Ascending aorta (tissue), 2 donors: Measurements from ENCODE around the gene MCTP1. TPM values are rescaled to one million over a fixed set of nuclear protein-coding genes. Genes with fewer than 3 reads are reported as not detected.

Experiments
- DNase-seq, 2 donors: peaks; one replicate each; pipeline ENCODE4 v3.0.0-alpha.2; 2019; ENCODE audit warnings: low spot score in 2 of 2
- H3K27ac ChIP-seq, 2 donors: fragments of 200-600 bp; sonication (generic); one replicate each; pipeline ENCODE4 v1.5.1; 2016 to 2017; ENCODE audit warnings: mild to moderate bottlenecking in 1 of 2
- H3K27me3 ChIP-seq: fragments of 200-600 bp; sonication (generic); one replicate; pipeline ENCODE4 v1.5.1; 2017
- H3K36me3 ChIP-seq, 2 donors: fragments of 200-600 bp; sonication (generic); one replicate each; pipeline ENCODE4 v1.5.1; 2016
- H3K4me1 ChIP-seq, 2 donors: fragments of 200-600 bp; sonication (generic); one replicate each; pipeline ENCODE4 v1.5.1; 2016 to 2017; ENCODE audit warnings: mild to moderate bottlenecking in 1 of 2
- H3K4me3 ChIP-seq, 2 donors: fragments of 200-600 bp; sonication (generic); one replicate each; pipeline ENCODE4 v1.5.1; 2016 to 2017; ENCODE audit warnings: mild to moderate bottlenecking in 1 of 2
- H3K9me3 ChIP-seq, 2 donors: fragments of 200-600 bp; sonication (generic); one replicate each; pipeline ENCODE4 v1.5.1; 2016
- intact Hi-C: fragments of 100-400 bp; cut with DNase I; formaldehyde crosslinking; loops from one replicate; pipeline ENCODE4 v1.15.1; 2023
- total RNA-seq: library from RNA; depleted of rRNA; stranded (reverse); fragments of >200 nt; gene quantifications from one replicate; pipeline ENCODE4 v1.1.0, GENCODE V29; 2016
- TF ChIP-seq, protein P1 (sequence below), 3 experiments: fragments of 200-600 bp in 2 of 3; fragments of 450-650 bp in 1 of 3; sonication (generic) in 2 of 3; IDR thresholded peaks; one replicate each; pipeline ENCODE4 v1.5.1; 2016 to 2019; ENCODE audit warnings: antibody characterized with exemption in 3 of 3, mild to moderate bottlenecking in 1 of 3, moderate library complexity in 1 of 3

Gene MCTP1
- total RNA-seq, 1 donor from 2014 or later = 112 TPM

DNA sequence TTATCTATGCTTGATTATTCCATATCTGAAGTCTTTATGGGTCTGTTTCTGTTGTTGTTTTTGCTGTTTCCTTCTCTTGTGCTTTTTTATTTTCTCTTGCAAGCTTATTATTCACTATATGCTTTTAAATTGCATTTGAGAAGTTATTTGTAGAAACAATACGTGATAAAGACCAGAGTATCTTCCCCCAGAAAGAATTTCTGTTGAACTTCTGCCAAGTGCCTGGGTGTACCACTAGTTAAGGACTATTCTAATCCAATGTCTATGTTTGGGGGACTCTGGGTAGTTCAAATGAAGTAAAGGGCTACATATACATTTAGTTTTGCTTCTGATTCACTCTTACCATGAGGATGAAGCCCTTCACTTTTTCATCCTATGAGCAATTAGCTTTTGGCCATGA, 612.1 kb downstream of the MCTP1 start:
- Histone ChIP-seq H3K4me1 (no peaks in the 10 kb centered on the region), H3K4me3 (no peak overlapping the region), H3K27ac (no peak overlapping the region), H3K27me3 (no peaks in the 10 kb centered on the region), H3K9me3 (no peaks in the 10 kb centered on the region), H3K36me3 (no peaks in the 10 kb centered on the region)
- DNase-seq = no peak
- intact Hi-C loops = no loop called here
- TF ChIP-seq, protein P1, sequence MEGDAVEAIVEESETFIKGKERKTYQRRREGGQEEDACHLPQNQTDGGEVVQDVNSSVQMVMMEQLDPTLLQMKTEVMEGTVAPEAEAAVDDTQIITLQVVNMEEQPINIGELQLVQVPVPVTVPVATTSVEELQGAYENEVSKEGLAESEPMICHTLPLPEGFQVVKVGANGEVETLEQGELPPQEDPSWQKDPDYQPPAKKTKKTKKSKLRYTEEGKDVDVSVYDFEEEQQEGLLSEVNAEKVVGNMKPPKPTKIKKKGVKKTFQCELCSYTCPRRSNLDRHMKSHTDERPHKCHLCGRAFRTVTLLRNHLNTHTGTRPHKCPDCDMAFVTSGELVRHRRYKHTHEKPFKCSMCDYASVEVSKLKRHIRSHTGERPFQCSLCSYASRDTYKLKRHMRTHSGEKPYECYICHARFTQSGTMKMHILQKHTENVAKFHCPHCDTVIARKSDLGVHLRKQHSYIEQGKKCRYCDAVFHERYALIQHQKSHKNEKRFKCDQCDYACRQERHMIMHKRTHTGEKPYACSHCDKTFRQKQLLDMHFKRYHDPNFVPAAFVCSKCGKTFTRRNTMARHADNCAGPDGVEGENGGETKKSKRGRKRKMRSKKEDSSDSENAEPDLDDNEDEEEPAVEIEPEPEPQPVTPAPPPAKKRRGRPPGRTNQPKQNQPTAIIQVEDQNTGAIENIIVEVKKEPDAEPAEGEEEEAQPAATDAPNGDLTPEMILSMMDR (IDR thresholded peaks at IDR 0.05) = no peak

DNA sequence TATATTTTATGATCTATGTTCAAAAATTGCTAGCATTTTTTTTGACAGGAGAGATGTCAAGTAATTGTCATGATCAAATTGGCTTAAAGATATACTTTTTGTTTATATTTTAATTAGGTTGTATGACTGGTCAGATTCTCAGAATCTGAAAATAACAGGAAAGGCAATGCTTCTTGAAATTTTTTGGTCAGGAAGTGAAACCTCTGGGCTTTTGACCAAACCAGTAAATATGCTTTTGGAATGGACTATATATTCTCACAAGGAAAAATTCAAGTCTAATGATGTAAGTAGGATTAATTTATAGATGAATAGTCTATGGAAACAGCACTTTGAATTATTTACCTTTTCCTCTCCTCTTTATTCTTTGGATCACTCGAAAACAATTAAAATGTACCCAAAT, 614.2 kb downstream of the MCTP1 start:
- Histone ChIP-seq H3K36me3 (no peaks in the 10 kb centered on the region), H3K27ac (no peak overlapping the region), H3K27me3 (no peaks in the 10 kb centered on the region), H3K4me1 (no peaks in the 10 kb centered on the region), H3K9me3 (no peaks in the 10 kb centered on the region), H3K4me3 (no peak overlapping the region)
- DNase-seq = no peak
- intact Hi-C loops = no loop called here
- TF ChIP-seq, protein P1 (IDR thresholded peaks at IDR 0.05) = no peak

DNA sequence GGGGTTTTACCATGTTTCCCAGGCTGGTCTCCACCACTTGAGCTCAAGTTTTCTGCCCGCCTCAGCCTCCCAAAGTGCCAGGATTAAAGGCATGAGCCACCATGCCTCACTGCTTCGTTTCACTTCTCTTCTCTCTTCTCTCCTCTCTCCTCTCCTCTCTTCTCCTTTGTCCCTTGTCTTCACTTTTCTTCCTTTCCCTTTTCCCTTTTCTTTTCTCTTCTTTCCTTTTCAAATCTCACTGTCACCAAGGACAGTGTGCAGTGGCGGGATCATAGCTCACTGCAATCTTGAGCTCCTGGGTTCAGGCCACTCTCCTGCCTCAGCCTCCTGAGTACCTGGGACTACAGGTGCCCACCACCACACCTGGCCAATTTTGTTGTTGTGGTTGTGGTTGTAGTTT, 617.0 kb downstream of the MCTP1 start:
- H3K9me3 ChIP-seq = no peaks in the 10 kb centered on the region
- no peaks in the 10 kb centered on the region for H3K36me3 ChIP-seq
- H3K27me3 ChIP-seq = no peaks in the 10 kb centered on the region
- H3K4me3 ChIP-seq = no peak overlapping the region
- H3K27ac ChIP-seq = no peak overlapping the region
- H3K4me1 ChIP-seq = no peaks in the 10 kb centered on the region
- intact Hi-C loops = no loop called here
- TF ChIP-seq, protein P1 (IDR thresholded peaks at IDR 0.05) = no peak
- DNase-seq = no peak

DNA sequence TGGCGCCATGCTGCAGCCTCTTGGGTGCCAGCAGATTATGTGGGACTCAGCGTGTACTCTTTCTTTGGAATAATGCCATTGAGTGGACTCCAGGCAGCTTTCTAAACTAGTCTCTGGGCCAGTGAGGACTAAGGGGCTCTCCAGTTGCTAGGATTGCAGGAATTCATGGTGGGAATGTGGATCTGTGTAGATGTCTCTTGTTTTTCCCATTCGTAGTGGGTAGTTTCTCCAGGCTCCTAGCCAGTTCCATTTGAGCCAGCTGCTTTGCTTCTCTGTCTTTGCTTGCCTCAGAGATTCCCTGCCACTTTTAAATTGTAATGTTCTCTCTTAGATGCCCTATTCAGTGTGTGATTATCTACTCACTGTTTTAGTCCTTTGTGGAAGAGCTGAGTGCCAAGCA, 623.8 kb downstream of the MCTP1 start:
- DNase-seq = no peak
- intact Hi-C loops = no loop called here
- Histone ChIP-seq H3K27me3 (no peaks in the 10 kb centered on the region), H3K27ac (no peak overlapping the region), H3K9me3 (peaks cover 0 to 8% of the 10 kb centered on the region in 2 donors), H3K4me1 (no peaks in the 10 kb centered on the region), H3K4me3 (no peak overlapping the region), H3K36me3 (peaks cover 0 to 12% of the 10 kb centered on the region in 2 donors)
- TF ChIP-seq, protein P1 (IDR thresholded peaks at IDR 0.05) = no peak

DNA sequence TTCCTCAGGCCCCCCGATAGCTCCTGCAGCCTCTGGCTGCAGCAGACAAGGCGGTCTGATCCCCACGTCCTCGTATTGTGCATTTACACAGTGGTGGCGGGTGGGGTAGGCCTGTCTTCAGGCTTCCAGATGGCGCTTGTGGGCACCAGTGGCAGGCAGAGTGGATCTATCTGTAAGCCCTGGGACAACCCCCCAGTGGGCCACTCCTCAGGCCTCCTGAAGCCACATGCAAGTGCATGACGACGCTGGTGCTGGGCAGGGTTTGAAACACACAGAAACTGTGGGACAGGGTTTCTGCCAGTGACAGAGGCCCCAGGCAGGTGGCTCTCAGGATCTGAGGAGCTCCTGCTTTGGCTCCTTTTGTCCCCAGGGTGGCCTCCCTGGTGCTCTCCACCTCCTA, 624.4 kb downstream of the MCTP1 start:
- intact Hi-C loops = no loop called here
- DNase-seq = no peak
- no peak overlapping the region for H3K4me3 ChIP-seq
- H3K27ac ChIP-seq = no peak overlapping the region
- peaks cover 0 to 17% of the 10 kb centered on the region in 2 donors for H3K36me3 ChIP-seq
- no peaks in the 10 kb centered on the region for H3K4me1 ChIP-seq
- H3K9me3 ChIP-seq = peaks cover 0 to 14% of the 10 kb centered on the region in 2 donors
- TF ChIP-seq, protein P1 (IDR thresholded peaks at IDR 0.05) = no peak
- H3K27me3 ChIP-seq = no peaks in the 10 kb centered on the region

DNA sequence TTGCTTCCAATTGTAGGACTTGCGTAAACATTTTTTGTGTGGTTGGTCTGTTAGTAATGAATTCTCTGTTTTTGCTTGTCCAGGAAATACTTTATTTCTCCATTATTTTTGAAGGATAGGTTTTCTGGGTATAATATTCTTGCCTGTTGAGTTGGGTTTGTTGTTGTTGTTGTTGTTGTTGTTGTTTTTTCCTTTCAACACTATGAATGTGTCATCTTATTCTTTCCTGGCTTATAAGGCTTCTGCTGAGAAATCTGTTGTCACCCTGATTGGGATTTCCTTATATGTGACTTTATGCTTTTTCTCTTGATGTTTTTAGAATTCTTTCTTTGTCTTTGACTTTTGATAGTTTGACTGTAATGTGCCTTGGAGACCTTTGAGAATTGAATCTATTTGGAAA, 626.6 kb downstream of the MCTP1 start:
- H3K27me3 ChIP-seq = no peaks in the 10 kb centered on the region
- H3K4me1 ChIP-seq = no peaks in the 10 kb centered on the region
- peaks cover 0 to 18% of the 10 kb centered on the region in 2 donors for H3K9me3 ChIP-seq
- no peak overlapping the region for H3K27ac ChIP-seq
- peaks cover 0 to 25% of the 10 kb centered on the region in 2 donors for H3K36me3 ChIP-seq
- no peak for DNase-seq
- TF ChIP-seq, protein P1 (IDR thresholded peaks at IDR 0.05) = no peak
- H3K4me3 ChIP-seq = no peak overlapping the region
- intact Hi-C loops = no loop called here
